DOHH2 (cell line): ENCODE results near the gene CCSER2.
A peak's percentile ranks its signal among the peaks of the same experiment; 100 is the strongest.

Experiments
- EZH2phosphoT487 ChIP-seq: fragments of 200-600 bp; sonication (generic); IDR thresholded peaks from 2 replicates; pipeline ENCODE4 v1.6.1; 2017; ENCODE audit warnings: borderline replicate concordance, mild to moderate bottlenecking, antibody characterized with exemption, low read length, moderate library complexity, mixed read lengths
- TF ChIP-seq, protein P1 (sequence below): fragments of 200-600 bp; sonication (generic); IDR thresholded peaks from one replicate; pipeline ENCODE4 v1.5.1; 2014; ENCODE audit warnings: antibody characterized with exemption, mild to moderate bottlenecking, low read depth, low read length; ENCODE audit not compliant: poor library complexity, severe bottlenecking

GRCh38 chr10:84537447-84537931 lies 209.1 kb downstream of the CCSER2 start:
- TF ChIP-seq, protein P1, sequence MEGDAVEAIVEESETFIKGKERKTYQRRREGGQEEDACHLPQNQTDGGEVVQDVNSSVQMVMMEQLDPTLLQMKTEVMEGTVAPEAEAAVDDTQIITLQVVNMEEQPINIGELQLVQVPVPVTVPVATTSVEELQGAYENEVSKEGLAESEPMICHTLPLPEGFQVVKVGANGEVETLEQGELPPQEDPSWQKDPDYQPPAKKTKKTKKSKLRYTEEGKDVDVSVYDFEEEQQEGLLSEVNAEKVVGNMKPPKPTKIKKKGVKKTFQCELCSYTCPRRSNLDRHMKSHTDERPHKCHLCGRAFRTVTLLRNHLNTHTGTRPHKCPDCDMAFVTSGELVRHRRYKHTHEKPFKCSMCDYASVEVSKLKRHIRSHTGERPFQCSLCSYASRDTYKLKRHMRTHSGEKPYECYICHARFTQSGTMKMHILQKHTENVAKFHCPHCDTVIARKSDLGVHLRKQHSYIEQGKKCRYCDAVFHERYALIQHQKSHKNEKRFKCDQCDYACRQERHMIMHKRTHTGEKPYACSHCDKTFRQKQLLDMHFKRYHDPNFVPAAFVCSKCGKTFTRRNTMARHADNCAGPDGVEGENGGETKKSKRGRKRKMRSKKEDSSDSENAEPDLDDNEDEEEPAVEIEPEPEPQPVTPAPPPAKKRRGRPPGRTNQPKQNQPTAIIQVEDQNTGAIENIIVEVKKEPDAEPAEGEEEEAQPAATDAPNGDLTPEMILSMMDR: peak; percentile 79
- TF ChIP-seq EZH2phosphoT487: no peak
